HG03108 (cell line): ENCODE measurements around the gene RPL32.
"Not testable (repeated sequence)": the region's sequence is repeated elsewhere in the genome, so short reads cannot be mapped to it uniquely, and the experiment has no call there.

Source experiments
- ATAC-seq: cut with Tn5 transposase; IDR thresholded peaks from one replicate; pipeline ENCODE4 v1.9.1; 2021; ENCODE audit warnings: moderate library complexity; ENCODE audit not compliant: unreplicated experiment

Gene RPL32

GRCh38 chr3:12868039-12869034 lies 27.0 kb upstream of the RPL32 start:
- ATAC-seq = no peak

- ATAC-seq = no peak
Measured at GRCh38 chr3:12866836-12867235, 25.5 kb upstream of the RPL32 start.

- ATAC-seq = no peak
Measured at GRCh38 chr3:12865271-12865670, 23.9 kb upstream of the RPL32 start.

GRCh38 chr3:12862387-12862786 lies 21.0 kb upstream of the RPL32 start:
- ATAC-seq = no peak

- no peak for ATAC-seq
Measured at GRCh38 chr3:12861611-12862010, 20.2 kb upstream of the RPL32 start.

GRCh38 chr3:12859840-12860239 lies 18.5 kb upstream of the RPL32 start:
- ATAC-seq = no peak

- no peak for ATAC-seq
Measured at GRCh38 chr3:12856626-12857025, 15.3 kb upstream of the RPL32 start.

- no peak for ATAC-seq
Measured at GRCh38 chr3:12854565-12854964, 13.2 kb upstream of the RPL32 start.

- not testable (repeated sequence) for ATAC-seq
Measured at GRCh38 chr3:12853847-12854246, 12.5 kb upstream of the RPL32 start.

- ATAC-seq = no peak
Measured at GRCh38 chr3:12852201-12852600, 10.8 kb upstream of the RPL32 start.

GRCh38 chr3:12845811-12846210 lies 4.4 kb upstream of the RPL32 start:
- no peak for ATAC-seq

GRCh38 chr3:12842469-12842868 lies 1.1 kb upstream of the RPL32 start:
- no peak for ATAC-seq

GRCh38 chr3:12841970-12842328 lies 584 bp upstream of the RPL32 start:
- no peak for ATAC-seq

GRCh38 chr3:12840591-12841148 lies 695 bp downstream of the RPL32 start:
- peak; percentile 16 for ATAC-seq

- not testable (repeated sequence) for ATAC-seq
Measured at GRCh38 chr3:12840148-12840547, 1.2 kb downstream of the RPL32 start.

GRCh38 chr3:12839156-12839946 lies 2.0 kb downstream of the RPL32 start:
- ATAC-seq = no peak

- ATAC-seq = no peak
Measured at GRCh38 chr3:12838179-12838965, 3.0 kb downstream of the RPL32 start.

GRCh38 chr3:12837295-12837986 lies 3.9 kb downstream of the RPL32 start:
- no peak for ATAC-seq

- no peak for ATAC-seq
Measured at GRCh38 chr3:12835052-12835665, 6.2 kb downstream of the RPL32 start.
